Mesendoderm (in vitro differentiated cells): ENCODE data around the gene CHST9.

ENCODE experiments used
- DNase-seq: peaks from one replicate; pipeline ENCODE4 v3.0.0; 2013
- H2AK5ac ChIP-seq: 2 replicates; pipeline ENCODE4 v1.6.1; 2013; ENCODE audit warnings: low read length, inconsistent platforms
- H2BK120ac ChIP-seq: 2 replicates; pipeline ENCODE4 v1.6.1; 2013; ENCODE audit warnings: low read depth, mild to moderate bottlenecking, low read length, moderate library complexity, mixed read lengths
- H2BK15ac ChIP-seq: replicated peaks from 2 replicates; pipeline ENCODE4 v1.6.1; 2013; ENCODE audit warnings: low read depth, mild to moderate bottlenecking, moderate library complexity
- H2BK5ac ChIP-seq: 2 replicates; pipeline ENCODE4 v1.6.1; 2013; ENCODE audit warnings: low read length, inconsistent platforms
- H3K18ac ChIP-seq: 2 replicates; pipeline ENCODE4 v1.6.1; 2013; ENCODE audit warnings: mild to moderate bottlenecking, low read length, mixed read lengths
- H3K23ac ChIP-seq: one replicate; pipeline ENCODE4 v1.6.1; 2013; ENCODE audit warnings: low read length
- H3K27ac ChIP-seq: 2 replicates; pipeline ENCODE4 v1.5.1; 2013; ENCODE audit warnings: low read depth, mild to moderate bottlenecking, inconsistent platforms, low read length, moderate library complexity
- H3K27me3 ChIP-seq: 2 replicates; pipeline ENCODE4 v1.6.1; 2013; ENCODE audit warnings: low read length, control low read depth, mild to moderate bottlenecking, inconsistent platforms; ENCODE audit not compliant: insufficient read depth, poor library complexity
- H3K36me3 ChIP-seq: 2 replicates; pipeline ENCODE4 v1.6.1; 2013; ENCODE audit warnings: low read length, inconsistent platforms; ENCODE audit not compliant: control insufficient read depth, insufficient read depth
- H3K4ac ChIP-seq: one replicate; pipeline ENCODE4 v1.6.1; 2013; ENCODE audit warnings: low read depth, mild to moderate bottlenecking, low read length, moderate library complexity
- H3K4me1 ChIP-seq: 2 replicates; pipeline ENCODE4 v1.6.1; 2013; ENCODE audit warnings: low read depth, low read length, inconsistent platforms; ENCODE audit not compliant: control insufficient read depth
- H3K4me2 ChIP-seq: 2 replicates; pipeline ENCODE4 v1.6.1; 2013; ENCODE audit warnings: low read length
- H3K4me3 ChIP-seq: 2 replicates; pipeline ENCODE4 v1.5.1; 2013; ENCODE audit warnings: mild to moderate bottlenecking, low read length
- H3K56ac ChIP-seq: one replicate; pipeline ENCODE4 v1.6.1; 2013; ENCODE audit warnings: low read length
- H3K79me1 ChIP-seq: 2 replicates; pipeline ENCODE4 v1.6.1; 2013; ENCODE audit warnings: low read length, inconsistent platforms
- H3K79me2 ChIP-seq: 2 replicates; pipeline ENCODE4 v1.6.1; 2013; ENCODE audit warnings: mild to moderate bottlenecking, low read length; ENCODE audit not compliant: control insufficient read depth, insufficient read depth
- H3K9ac ChIP-seq: 2 replicates; pipeline ENCODE4 v1.6.1; 2013; ENCODE audit warnings: low read length, inconsistent platforms
- H4K5ac ChIP-seq: one replicate; pipeline ENCODE4 v1.6.1; 2013; ENCODE audit warnings: low read length
- H4K8ac ChIP-seq: one replicate; pipeline ENCODE4 v1.6.1; 2013; ENCODE audit warnings: low read depth, mild to moderate bottlenecking, control low read depth, low read length, moderate library complexity
- WGBS: extraction: QIAGEN DNeasy Blood & Tissue Kit; methylation state at CpG from one replicate; pipeline ENCODE4 v1.1.7; 2013; ENCODE audit warnings: low lambda C conversion rate, missing lambda C conversion rate; ENCODE audit not compliant: insufficient coverage; ENCODE audit errors: extremely low coverage; 5-methylcytosine and 5-hydroxymethylcytosine counted together

CHST9 gene

GRCh38 chr18:27226556-27227075 is 41.5 kb upstream of the CHST9 start:
- Histone ChIP-seq H3K18ac (no peak overlapping the region), H3K79me2 (no peaks in the 10 kb centered on the region), H4K5ac (no peak overlapping the region), H3K56ac (no peak overlapping the region), H3K9ac (no peak overlapping the region), H3K4me2 (no peak overlapping the region), H3K27ac (no peak overlapping the region), H4K8ac (no peak overlapping the region), H3K36me3 (no peaks in the 10 kb centered on the region), H2BK120ac (no peak overlapping the region), H2BK5ac (no peak overlapping the region), H3K27me3 (no peaks in the 10 kb centered on the region), H2BK15ac (no peak overlapping the region), H3K23ac (no peak overlapping the region), H2AK5ac (no peak overlapping the region), H3K4ac (no peak overlapping the region), H3K4me1 (peaks cover 6% of the 10 kb centered on the region), H3K79me1 (no peaks in the 10 kb centered on the region), H3K4me3 (no peak overlapping the region)
- peak; percentile 61 for DNase-seq
- WGBS, result no CpG with 5 or more reads among the region's 5 CpGs

DNA sequence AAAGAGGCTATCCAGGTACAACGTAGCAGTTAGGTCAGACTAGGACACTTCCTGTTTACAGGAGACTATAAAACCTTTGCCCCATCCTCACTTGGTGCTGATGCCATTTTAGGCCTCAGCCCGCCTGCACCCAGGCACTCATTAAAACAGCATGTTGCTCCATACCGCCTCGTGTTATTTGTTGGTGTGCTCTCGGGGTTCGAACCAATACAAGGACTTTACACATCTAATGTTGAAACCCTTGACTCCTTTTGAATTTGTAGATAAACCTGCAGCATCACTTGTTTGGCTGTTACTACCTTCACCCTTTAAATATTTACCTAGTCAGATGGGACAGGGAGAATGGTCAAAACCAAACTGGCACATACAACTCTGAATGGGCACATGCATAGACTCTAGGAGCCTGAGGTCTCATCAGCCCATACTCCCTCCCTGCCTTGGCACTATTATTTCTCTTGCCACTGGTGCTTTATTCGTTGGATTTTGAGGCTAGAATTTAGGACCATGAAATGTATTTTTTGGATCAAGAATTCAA is 40.9 kb upstream of the CHST9 start:
- no peak overlapping the region for H2BK5ac ChIP-seq
- H3K56ac ChIP-seq, result no peak overlapping the region
- H3K36me3 ChIP-seq, result no peaks in the 10 kb centered on the region
- H3K23ac ChIP-seq, result no peak overlapping the region
- peak overlapping the region; percentile 64 for H2BK120ac ChIP-seq
- no CpG with 5 or more reads among the region's 7 CpGs for WGBS
- H4K8ac ChIP-seq, result no peak overlapping the region
- no peaks in the 10 kb centered on the region for H3K27me3 ChIP-seq
- H2AK5ac ChIP-seq, result no peak overlapping the region
- no peak overlapping the region for H3K27ac ChIP-seq
- H3K18ac ChIP-seq, result no peak overlapping the region
- H3K4me1 ChIP-seq, result peaks cover 4% of the 10 kb centered on the region
- H3K4me3 ChIP-seq, result no peak overlapping the region
- H2BK15ac ChIP-seq, result no peak overlapping the region
- no peak overlapping the region for H3K9ac ChIP-seq
- H4K5ac ChIP-seq, result no peak overlapping the region
- H3K79me1 ChIP-seq, result no peaks in the 10 kb centered on the region
- no peak for DNase-seq
- no peak overlapping the region for H3K4ac ChIP-seq
- H3K79me2 ChIP-seq, result no peaks in the 10 kb centered on the region
- H3K4me2 ChIP-seq, result no peak overlapping the region

DNA sequence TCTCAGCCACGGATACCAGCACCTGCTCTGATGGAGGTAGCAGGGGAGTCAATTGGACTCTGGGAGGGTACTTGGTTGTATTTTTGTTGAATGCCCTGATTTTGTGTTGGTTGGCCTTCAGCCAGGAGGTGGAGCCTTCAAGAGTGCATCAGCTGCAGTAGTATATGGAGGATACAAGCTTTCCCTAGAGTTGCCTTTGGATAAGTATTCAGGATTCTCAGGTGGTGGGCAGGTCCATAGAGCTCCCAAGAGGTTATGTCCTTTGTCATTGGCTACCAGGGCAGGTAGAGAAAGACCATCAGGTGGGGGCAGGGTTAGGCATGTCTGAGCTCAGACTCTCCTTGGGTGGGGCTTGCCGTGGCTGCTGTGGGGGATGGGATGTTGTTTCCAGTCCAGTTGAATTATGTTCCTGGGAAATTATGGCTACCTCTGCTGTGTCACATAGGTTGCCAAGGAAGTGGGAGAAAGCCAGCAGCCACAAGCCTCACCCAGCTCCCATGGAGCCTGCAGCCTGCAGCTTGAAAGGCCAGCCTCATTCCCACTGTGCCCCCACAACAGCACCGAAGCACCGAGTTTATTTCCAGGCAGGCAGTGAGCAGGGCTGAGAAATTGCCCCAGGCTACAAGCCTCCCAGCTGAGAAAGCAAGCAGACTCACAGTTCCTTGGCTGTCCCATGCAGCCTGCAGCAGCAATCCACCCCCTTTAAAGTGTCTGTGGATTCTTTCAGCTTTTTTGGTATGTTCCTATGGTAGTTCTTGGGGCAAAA is 38.6 kb upstream of the CHST9 start:
- Histone ChIP-seq H3K27ac (peak overlapping the region; percentile 76), H3K79me2 (no peaks in the 10 kb centered on the region), H3K4ac (peak overlapping the region; percentile 73), H3K79me1 (no peaks in the 10 kb centered on the region), H2BK5ac (peak overlapping the region; percentile 26), H3K27me3 (no peaks in the 10 kb centered on the region), H3K4me3 (no peak overlapping the region), H2BK120ac (no peak overlapping the region), H3K23ac (no peak overlapping the region), H3K9ac (peak overlapping the region; percentile 28), H2AK5ac (no peak overlapping the region), H3K56ac (peak overlapping the region; percentile 72), H3K36me3 (no peaks in the 10 kb centered on the region), H2BK15ac (no peak overlapping the region), H3K4me2 (no peak overlapping the region), H4K8ac (no peak overlapping the region), H3K18ac (peak overlapping the region; percentile 2), H3K4me1 (peaks cover 4% of the 10 kb centered on the region), H4K5ac (no peak overlapping the region)
- DNase-seq, result peak; percentile 90
- WGBS, result no CpG with 5 or more reads among the region's 4 CpGs

- Histone ChIP-seq H3K9ac (no peak overlapping the region), H3K36me3 (no peaks in the 10 kb centered on the region), H3K4me1 (no peaks in the 10 kb centered on the region), H3K56ac (no peak overlapping the region), H3K27ac (no peak overlapping the region), H3K4me3 (no peak overlapping the region), H3K27me3 (no peaks in the 10 kb centered on the region), H3K4me2 (no peak overlapping the region), H3K79me2 (no peaks in the 10 kb centered on the region), H3K79me1 (no peaks in the 10 kb centered on the region), H4K5ac (no peak overlapping the region), H4K8ac (no peak overlapping the region), H3K4ac (no peak overlapping the region), H2BK120ac (no peak overlapping the region), H2AK5ac (no peak overlapping the region), H3K23ac (no peak overlapping the region), H2BK15ac (no peak overlapping the region), H2BK5ac (no peak overlapping the region), H3K18ac (no peak overlapping the region)
- DNase-seq, result no peak
- no CpG with 5 or more reads among the region's 1 CpG for WGBS
Observed at GRCh38 chr18:27214831-27215230, 29.7 kb upstream of the CHST9 start.

- H3K79me2 ChIP-seq, result no peaks in the 10 kb centered on the region
- no peak overlapping the region for H3K4me2 ChIP-seq
- H3K56ac ChIP-seq, result no peak overlapping the region
- H2BK15ac ChIP-seq, result no peak overlapping the region
- no peak overlapping the region for H3K9ac ChIP-seq
- no peaks in the 10 kb centered on the region for H3K27me3 ChIP-seq
- H3K23ac ChIP-seq, result no peak overlapping the region
- no peaks in the 10 kb centered on the region for H3K79me1 ChIP-seq
- no peaks in the 10 kb centered on the region for H3K4me1 ChIP-seq
- WGBS, result no CpG with 5 or more reads among the region's 1 CpG
- H3K4ac ChIP-seq, result no peak overlapping the region
- no peak overlapping the region for H2BK5ac ChIP-seq
- DNase-seq, result peak; percentile 22
- no peak overlapping the region for H2BK120ac ChIP-seq
- H3K27ac ChIP-seq, result no peak overlapping the region
- no peak overlapping the region for H3K4me3 ChIP-seq
- no peak overlapping the region for H3K18ac ChIP-seq
- no peak overlapping the region for H4K5ac ChIP-seq
- H4K8ac ChIP-seq, result no peak overlapping the region
- H2AK5ac ChIP-seq, result no peak overlapping the region
- no peaks in the 10 kb centered on the region for H3K36me3 ChIP-seq
Observed at GRCh38 chr18:27213123-27213717, 28.1 kb upstream of the CHST9 start.
